Ishikawa (cell line): ENCODE measurements around the gene RNU1-2.

ENCODE experiments used
- CEBPB ChIP-seq: IDR thresholded peaks from 2 replicates; pipeline ENCODE4 v1.6.1; 2012
- CREB1 ChIP-seq: IDR thresholded peaks from 2 replicates; pipeline ENCODE4 v1.6.1; 2012; ENCODE audit warnings: low read depth
- EGR1 ChIP-seq: IDR thresholded peaks from 2 replicates; pipeline ENCODE4 v1.6.1; 2012
- EP300 ChIP-seq: IDR thresholded peaks from 2 replicates; pipeline ENCODE4 v1.6.1; 2012; ENCODE audit warnings: borderline replicate concordance
- FOXM1 ChIP-seq: IDR thresholded peaks from 2 replicates; pipeline ENCODE4 v1.6.1; 2012; ENCODE audit warnings: low read depth, borderline replicate concordance
- RAD21 ChIP-seq: IDR thresholded peaks from 2 replicates; pipeline ENCODE4 v1.6.1; 2012; ENCODE audit warnings: low read depth
- REST ChIP-seq: IDR thresholded peaks from 2 replicates; pipeline ENCODE4 v1.6.1; 2012; ENCODE audit warnings: low read depth, mild to moderate bottlenecking
- TAF1 ChIP-seq: IDR thresholded peaks from 2 replicates; pipeline ENCODE4 v1.6.1; 2012; ENCODE audit warnings: low read depth, mild to moderate bottlenecking
- TCF12 ChIP-seq: IDR thresholded peaks from 2 replicates; pipeline ENCODE4 v1.6.1; 2012; ENCODE audit warnings: low read depth
- TEAD4 ChIP-seq: IDR thresholded peaks from 2 replicates; pipeline ENCODE4 v1.6.1; 2012
- USF1 ChIP-seq: IDR thresholded peaks from 2 replicates; pipeline ENCODE4 v1.6.1; 2012
- YY1 ChIP-seq: IDR thresholded peaks from 2 replicates; pipeline ENCODE4 v1.6.1; 2012; ENCODE audit warnings: low read depth

- no peak for TF ChIP-seq USF1
- TF ChIP-seq EGR1: no peak
- no peak for TF ChIP-seq CEBPB
- TF ChIP-seq TCF12: no peak
- TF ChIP-seq YY1: no peak
- TF ChIP-seq TAF1: no peak
- no peak for TF ChIP-seq CREB1
- no peak for TF ChIP-seq EP300
- no peak for TF ChIP-seq RAD21
- no peak for TF ChIP-seq REST
- no peak for TF ChIP-seq TEAD4
- no peak for TF ChIP-seq FOXM1
These were observed 30.1 kb downstream of the RNU1-2 start for GRCh38 chr1:16925635-16926490.
